ENCODE data around the gene WNT3. TPM values are rescaled to one million over a fixed set of nuclear protein-coding genes. Genes with fewer than 3 reads are reported as not detected.

WNT3 gene
- total RNA-seq, 2 donors from 2014 or later, result 19.9 to 21.8 TPM

- Histone ChIP-seq H3K4me1 (ENCODE audit: control insufficient read depth, insufficient read depth, low read length) (peaks cover 16% of the 10 kb centered on the region), H3K4me3 (ENCODE audit: low read length) (no peak overlapping the region), H3K36me3 (ENCODE audit: control insufficient read depth, insufficient read depth, low read length) (peaks cover 49% of the 10 kb centered on the region), H3K27me3 (ENCODE audit: control insufficient read depth, insufficient read depth, low read length, poor library complexity, severe bottlenecking) (no peaks in the 10 kb centered on the region), H3K9ac (ENCODE audit: extremely low read depth, low read length, poor library complexity, severe bottlenecking) (no peak overlapping the region), H3K27ac (ENCODE audit: low read depth, low read length) (no peak overlapping the region), H3K9me3 (ENCODE audit: control insufficient read depth, low read length) (no peaks in the 10 kb centered on the region)
- Mint-ChIP-seq H3K36me3 (ENCODE audit: low read depth) (peaks cover 5% of the 10 kb centered on the region), H3K4me3 (no peak overlapping the region), H3K4me1 (peaks cover 39% of the 10 kb centered on the region), H3K27ac (no peak overlapping the region), H3K9me3 (no peaks in the 10 kb centered on the region), H3K27me3 (ENCODE audit: insufficient read depth) (no peaks in the 10 kb centered on the region)
- TF ChIP-seq, protein P1, sequence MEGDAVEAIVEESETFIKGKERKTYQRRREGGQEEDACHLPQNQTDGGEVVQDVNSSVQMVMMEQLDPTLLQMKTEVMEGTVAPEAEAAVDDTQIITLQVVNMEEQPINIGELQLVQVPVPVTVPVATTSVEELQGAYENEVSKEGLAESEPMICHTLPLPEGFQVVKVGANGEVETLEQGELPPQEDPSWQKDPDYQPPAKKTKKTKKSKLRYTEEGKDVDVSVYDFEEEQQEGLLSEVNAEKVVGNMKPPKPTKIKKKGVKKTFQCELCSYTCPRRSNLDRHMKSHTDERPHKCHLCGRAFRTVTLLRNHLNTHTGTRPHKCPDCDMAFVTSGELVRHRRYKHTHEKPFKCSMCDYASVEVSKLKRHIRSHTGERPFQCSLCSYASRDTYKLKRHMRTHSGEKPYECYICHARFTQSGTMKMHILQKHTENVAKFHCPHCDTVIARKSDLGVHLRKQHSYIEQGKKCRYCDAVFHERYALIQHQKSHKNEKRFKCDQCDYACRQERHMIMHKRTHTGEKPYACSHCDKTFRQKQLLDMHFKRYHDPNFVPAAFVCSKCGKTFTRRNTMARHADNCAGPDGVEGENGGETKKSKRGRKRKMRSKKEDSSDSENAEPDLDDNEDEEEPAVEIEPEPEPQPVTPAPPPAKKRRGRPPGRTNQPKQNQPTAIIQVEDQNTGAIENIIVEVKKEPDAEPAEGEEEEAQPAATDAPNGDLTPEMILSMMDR (conservative IDR thresholded peaks at IDR 0.05), result no peak
- 80% methylated on average over 1 of the region's 2 CpGs; no CpG with 5 or more reads in 1 of the 2 experiments for WGBS, 2 experiments (ENCODE audit: insufficient coverage in 1 of 2, insufficient read length in 1 of 2)
- DNase-seq, result no peak
Observed at GRCh38 chr17:46730026-46730425, 88.5 kb downstream of the WNT3 start.

DNA sequence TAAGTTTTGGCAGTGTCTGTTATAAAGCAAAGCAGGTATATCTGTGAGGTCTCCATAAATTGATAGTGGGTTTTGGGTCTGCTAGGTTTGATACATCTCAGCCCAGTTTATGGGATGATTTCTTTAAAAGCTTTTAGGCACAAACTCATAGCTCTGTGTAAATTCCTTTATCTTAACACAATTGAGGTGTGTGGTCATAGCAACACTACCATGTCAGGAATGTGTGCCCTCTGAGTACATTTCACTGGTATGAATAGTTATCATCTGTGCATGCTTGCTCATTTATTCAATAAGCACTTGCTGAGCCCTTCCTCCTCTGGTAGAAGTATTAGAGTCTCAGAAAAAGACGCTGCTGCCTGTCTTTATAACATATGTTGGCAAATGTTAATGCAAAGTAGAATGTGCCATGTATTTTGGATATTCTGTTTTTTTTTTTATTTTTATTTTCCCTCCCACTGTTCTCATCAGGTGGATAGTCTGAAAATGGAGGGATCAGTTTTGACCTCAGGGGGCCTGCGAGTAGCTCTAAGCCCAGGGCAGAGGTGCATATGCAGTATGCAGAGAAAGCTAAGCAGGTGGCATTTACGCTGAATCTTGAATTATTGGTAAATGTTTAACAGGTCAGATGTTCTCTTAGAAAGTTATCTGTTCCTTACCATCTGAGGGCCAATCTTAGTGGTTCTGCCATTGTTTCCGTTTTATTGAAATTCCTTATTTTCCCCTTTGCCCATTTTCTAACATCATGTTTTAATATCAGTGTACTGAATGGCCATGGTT lies 90.7 kb downstream of the WNT3 start:
- DNase-seq, result no peak
- no peaks in the 10 kb centered on the region for H3K27me3 Mint-ChIP-seq (ENCODE audit: insufficient read depth)
- H3K36me3 Mint-ChIP-seq (ENCODE audit: low read depth), result peaks cover 5% of the 10 kb centered on the region
- Histone ChIP-seq H3K9me3 (ENCODE audit: control insufficient read depth, low read length) (no peaks in the 10 kb centered on the region), H3K27ac (ENCODE audit: low read depth, low read length) (peak overlapping the region; percentile 98), H3K4me1 (ENCODE audit: control insufficient read depth, insufficient read depth, low read length) (peaks cover 14% of the 10 kb centered on the region), H3K9ac (ENCODE audit: extremely low read depth, low read length, poor library complexity, severe bottlenecking) (no peak overlapping the region), H3K27me3 (ENCODE audit: control insufficient read depth, insufficient read depth, low read length, poor library complexity, severe bottlenecking) (no peaks in the 10 kb centered on the region), H3K4me3 (ENCODE audit: low read length) (no peak overlapping the region), H3K36me3 (ENCODE audit: control insufficient read depth, insufficient read depth, low read length) (peaks cover 42% of the 10 kb centered on the region)
- no peak overlapping the region for H3K4me3 Mint-ChIP-seq
- H3K27ac Mint-ChIP-seq, result no peak overlapping the region
- peaks cover 33% of the 10 kb centered on the region for H3K4me1 Mint-ChIP-seq
- H3K9me3 Mint-ChIP-seq, result no peaks in the 10 kb centered on the region
- TF ChIP-seq, protein P1 (conservative IDR thresholded peaks at IDR 0.05), result no peak
- 72 to 80% methylated on average over 3 to 4 of the region's 4 CpGs for WGBS, 2 experiments (ENCODE audit: insufficient coverage in 1 of 2, insufficient read length in 1 of 2)

- no peak for DNase-seq
- Histone ChIP-seq H3K9me3 (ENCODE audit: control insufficient read depth, low read length) (no peaks in the 10 kb centered on the region), H3K36me3 (ENCODE audit: control insufficient read depth, insufficient read depth, low read length) (peaks cover 42% of the 10 kb centered on the region), H3K27me3 (ENCODE audit: control insufficient read depth, insufficient read depth, low read length, poor library complexity, severe bottlenecking) (no peaks in the 10 kb centered on the region), H3K9ac (ENCODE audit: extremely low read depth, low read length, poor library complexity, severe bottlenecking) (no peak overlapping the region), H3K27ac (ENCODE audit: low read depth, low read length) (peak overlapping the region; percentile 98), H3K4me1 (ENCODE audit: control insufficient read depth, insufficient read depth, low read length) (peaks cover 6% of the 10 kb centered on the region), H3K4me3 (ENCODE audit: low read length) (no peak overlapping the region)
- TF ChIP-seq, protein P1 (conservative IDR thresholded peaks at IDR 0.05), result no peak
- Mint-ChIP-seq H3K4me3 (no peak overlapping the region), H3K27ac (no peak overlapping the region), H3K27me3 (ENCODE audit: insufficient read depth) (no peaks in the 10 kb centered on the region), H3K36me3 (ENCODE audit: low read depth) (peaks cover 5% of the 10 kb centered on the region), H3K9me3 (no peaks in the 10 kb centered on the region), H3K4me1 (peaks cover 35% of the 10 kb centered on the region)
- 71 to 95% methylated on average over 1 to 3 of the region's 3 CpGs for WGBS, 2 experiments (ENCODE audit: insufficient coverage in 1 of 2, insufficient read length in 1 of 2)
Observed at GRCh38 chr17:46726206-46726605, 92.3 kb downstream of the WNT3 start.
